GM12878 (cell line): ENCODE data around the gene PGM3. TPM values are rescaled to one million over a fixed set of nuclear protein-coding genes. Genes with fewer than 3 reads are reported as not detected.

Experiments used
- ATAC-seq: fragments of 200-7000 bp; cut with Tn5 transposase; 3 replicates; pipeline ENCODE4 v1.9.1; 2020; ENCODE audit warnings: mild to moderate bottlenecking, moderate library complexity
- BruUV-seq: library from RNA; stranded (reverse); fragments of 400-500 nt; replicated peaks from 2 replicates; lab custom pipeline; 2021; lab: Mats Ljungman, UMichigan
- CTCF ChIA-PET: fragments of 300-600 bp; sonication (Branson Sonifier 250); formaldehyde crosslinking; extraction: SDS; loops from one replicate; lab custom pipeline; 2021; ENCODE audit warnings: inconsistent platforms; lab: Yijun Ruan, JAX
- POLR2A ChIA-PET: fragments of 350-600 bp; formaldehyde crosslinking; extraction: SDS; loops from one replicate; lab custom pipeline; 2021; ENCODE audit warnings: inconsistent platforms; lab: Charles Lee
- RAD21 ChIA-PET: fragments of 300-600 bp; sonication (Branson Sonifier 250); formaldehyde crosslinking; loops from one replicate; lab custom pipeline; 2023; ENCODE audit warnings: antibody characterized with exemption; ENCODE audit not compliant: unreplicated experiment; lab: Charles Lee
- SMC1A ChIA-PET: fragments of 300-600 bp; sonication (Branson Sonifier 250); formaldehyde crosslinking; loops from one replicate; lab custom pipeline; 2023; ENCODE audit not compliant: unreplicated experiment, uncharacterized antibody; lab: Charles Lee
- DNase-seq: peaks from one replicate; pipeline ENCODE4 v3.0.0-alpha.2; 2011; ENCODE audit warnings: low read depth, low spot score
- FAIRE-seq: peaks from 3 replicates; lab custom pipeline; 2011; peaks lifted over from hg19 to GRCh38; lab: Jason Lieb, UNC
- H2AFZ ChIP-seq: 2 replicates; pipeline ENCODE4 v1.6.0; 2011; ENCODE audit warnings: low read depth, low read length, control low read depth; ENCODE audit not compliant: control insufficient read depth
- H3K27ac ChIP-seq: 2 replicates; pipeline ENCODE4 v1.5.1; 2011; ENCODE audit warnings: control low read depth; ENCODE audit not compliant: control insufficient read depth, insufficient read depth
- H3K27me3 ChIP-seq, 2 experiments: replicated peaks in 1 of 2; 2 replicates each; pipeline versions ENCODE4 v1.6.0 to v1.6.1; 2011; ENCODE audit warnings: low read length in 1 of 2; ENCODE audit not compliant: control insufficient read depth in 2 of 2, insufficient read depth in 2 of 2
- H3K36me3 ChIP-seq, 2 experiments: 2 replicates each; pipeline ENCODE4 v1.5.1; 2011; ENCODE audit warnings: low read length in 1 of 2; ENCODE audit not compliant: control insufficient read depth in 2 of 2, insufficient read depth in 2 of 2
- H3K4me1 ChIP-seq: 2 replicates; pipeline ENCODE4 v1.6.1; 2011; ENCODE audit warnings: mild to moderate bottlenecking, low read length, moderate library complexity, mixed read lengths; ENCODE audit not compliant: control insufficient read depth, insufficient read depth
- H3K4me2 ChIP-seq: 2 replicates; pipeline ENCODE4 v1.6.0; 2011; ENCODE audit warnings: control low read depth; ENCODE audit not compliant: control insufficient read depth, insufficient read depth
- H3K4me3 ChIP-seq: fragments of 200-600 bp; sonication (generic); 2 replicates; pipeline ENCODE4 v1.5.1; 2016
- H3K79me2 ChIP-seq: 2 replicates; pipeline ENCODE4 v1.6.0; 2011; ENCODE audit warnings: low read length; ENCODE audit not compliant: control insufficient read depth, insufficient read depth
- H3K9ac ChIP-seq: 2 replicates; pipeline ENCODE4 v1.8.0; 2011; ENCODE audit warnings: low read length, control low read depth, mixed read lengths; ENCODE audit not compliant: control insufficient read depth, insufficient read depth
- H3K9me3 ChIP-seq: replicated peaks from 3 replicates; pipeline ENCODE4 v1.5.1; 2011; ENCODE audit warnings: mild to moderate bottlenecking, low read length; ENCODE audit not compliant: control insufficient read depth, insufficient read depth
- H4K20me1 ChIP-seq: 2 replicates; pipeline ENCODE4 v1.6.0; 2011; ENCODE audit not compliant: control insufficient read depth, insufficient read depth
- CHD4 ChIP-seq: fragments of 200-600 bp; sonication (generic); IDR thresholded peaks from 2 replicates; pipeline ENCODE4 v1.6.1; 2016; ENCODE audit warnings: mild to moderate bottlenecking
- DPF2 ChIP-seq: fragments of 450-650 bp; IDR thresholded peaks from 2 replicates; pipeline ENCODE4 v1.6.1; 2017; ENCODE audit warnings: mild to moderate bottlenecking
- KLF5 ChIP-seq: fragments of 450-650 bp; IDR thresholded peaks from 2 replicates; pipeline ENCODE4 v1.6.1; 2014; ENCODE audit warnings: mild to moderate bottlenecking; ENCODE audit not compliant: partially characterized antibody
- MYB ChIP-seq: fragments of 150-350 bp; IDR thresholded peaks from 2 replicates; pipeline ENCODE4 v1.6.1; 2014; ENCODE audit warnings: mild to moderate bottlenecking, low read depth, low read length, borderline replicate concordance
- NFXL1 ChIP-seq: fragments of 450-650 bp; IDR thresholded peaks from 2 replicates; pipeline ENCODE4 v1.6.1; 2017; ENCODE audit warnings: antibody characterized with exemption, mild to moderate bottlenecking, borderline replicate concordance
- PAX5 ChIP-seq: IDR thresholded peaks from 2 replicates; pipeline ENCODE4 v1.6.1; 2011; ENCODE audit warnings: low read depth, low read length, borderline replicate concordance
- PKNOX1 ChIP-seq: fragments of 450-650 bp; IDR thresholded peaks from 2 replicates; pipeline ENCODE4 v1.6.1; 2016; ENCODE audit warnings: mild to moderate bottlenecking
- STAT1 ChIP-seq: fragments of 450-650 bp; conservative IDR thresholded peaks from 2 replicates; pipeline ENCODE4 v1.6.1; 2014; ENCODE audit warnings: antibody characterized with exemption, mild to moderate bottlenecking
- TBL1XR1 ChIP-seq: IDR thresholded peaks from 2 replicates; pipeline ENCODE4 v1.6.1; 2012; ENCODE audit warnings: low read depth, low read length, improper control_type of control experiment
- ZNF207 ChIP-seq: fragments of 450-650 bp; IDR thresholded peaks from 2 replicates; pipeline ENCODE4 v1.6.1; 2014; ENCODE audit warnings: antibody characterized with exemption, mild to moderate bottlenecking, borderline replicate concordance
- ZNF24 ChIP-seq: fragments of 450-650 bp; IDR thresholded peaks from 2 replicates; pipeline ENCODE4 v1.6.1; 2017; ENCODE audit warnings: antibody characterized with exemption, mild to moderate bottlenecking
- WGBS: methylation state at CpG from one replicate; pipeline ENCODE4 v1.1.6; 2016; ENCODE audit warnings: low lambda C conversion rate; ENCODE audit not compliant: insufficient replicate concordance, insufficient coverage; ENCODE audit errors: missing lambda C conversion rate; 5-methylcytosine and 5-hydroxymethylcytosine counted together
- in situ Hi-C: fragments of 300-500 bp; cut with MboI; formaldehyde crosslinking; loops from 9 replicates; pipeline ENCODE4 v1.14.3; 2018; ENCODE audit warnings: mixed read lengths
- intact Hi-C: fragments of 100-400 bp; cut with micrococcal nuclease; formaldehyde crosslinking; loops from one replicate; pipeline ENCODE4 v1.14.2; 2022; ENCODE audit not compliant: unreplicated experiment
- polyA plus RNA-seq, 11 experiments: library from polyadenylated mRNA; depleted of rRNA in 4 of 11; unstranded in 6 of 11; stranded (reverse) in 5 of 11; fragments of >200 nt; fragmentation: Nextera tagmentation in 4 of 11; fragmentation: Illumina TruSeq in 1 of 11; extraction: Ambion mirVana in 4 of 11; extraction: Trizol in 1 of 11; gene quantifications; 1 replicate in 1 of 11; 2 replicates in 10 of 11; pipeline versions ENCODE4 v1.2.1 to v1.2.3, GENCODE V29; 2011 to 2016; ENCODE audit warnings: inconsistent platforms in 2 of 11, missing spikeins in 2 of 11, low read depth in 1 of 11
- total RNA-seq, 4 experiments: library from RNA; depleted of rRNA in 3 of 4; stranded (reverse); fragments of >200 nt in 3 of 4; fragmentation: Illumina TruSeq in 1 of 4; extraction: Trizol in 1 of 4; gene quantifications; 2 replicates each; pipeline versions ENCODE4 v1.2.1 to v1.2.3, GENCODE V29; 2013 to 2021
- TF ChIP-seq, protein P1 (sequence below): IDR thresholded peaks from 2 replicates; pipeline ENCODE4 v1.6.1; 2012; ENCODE audit warnings: low read length, inconsistent platforms

The PGM3 gene
- total and polyA plus RNA-seq, 10 of the 15 experiments (the other 5 are each of a cell fraction or from before 2014, with no cell fraction given), result 13.0 to 36.0 (median 24.6) TPM

- 98% methylated on average over 2 of the region's 2 CpGs for WGBS
- Histone ChIP-seq H3K9ac (no peak overlapping the region), H3K27me3 (no peaks in the 10 kb centered on the region), H3K4me1 (no peaks in the 10 kb centered on the region), H2AFZ (no peak overlapping the region), H3K27ac (no peak overlapping the region), H4K20me1 (no peaks in the 10 kb centered on the region), H3K9me3 (no peaks in the 10 kb centered on the region), H3K4me3 (no peak overlapping the region), H3K4me2 (no peak overlapping the region), H3K36me3 (peaks cover 0 to 5% of the 10 kb centered on the region in 2 experiments; a peak in 3 of 4 replicates), H3K79me2 (no peaks in the 10 kb centered on the region)
- FAIRE-seq, result no peak
- in situ Hi-C loops (no loop called here), intact Hi-C loops (no loop called here)
- ChIA-PET SMC1A (no interaction called here), RAD21 (no interaction called here), POLR2A (no interaction called here), CTCF (interaction anchor here (0.7 kb wide), 1 partner anchor 161 kb away, joined by 3 read pairs; no protein-coding TSS in a partner anchor)
- BruUV-seq, result no TSS peak
- no peak for ATAC-seq
- DNase-seq, result no peak
- no peak for TF ChIP-seq ZNF207
- TF ChIP-seq MYB, result no peak
- TF ChIP-seq PAX5, result no peak
- no peak for TF ChIP-seq CHD4
Observed at GRCh38 chr6:83151114-83151513, 42.0 kb downstream of the PGM3 start.

- H3K27ac ChIP-seq, result no peak overlapping the region
- intact Hi-C loops, result no loop called here
- CTCF ChIA-PET, result interaction anchor here (1.6 kb wide), 1 partner anchor 69 kb away, joined by 6 read pairs; no protein-coding TSS in a partner anchor
- H2AFZ ChIP-seq, result no peak overlapping the region
- H3K79me2 ChIP-seq, result no peaks in the 10 kb centered on the region
- BruUV-seq, result no TSS peak
- H3K4me3 ChIP-seq, result no peak overlapping the region
- no peaks in the 10 kb centered on the region for H4K20me1 ChIP-seq
- in situ Hi-C loops, result no loop called here
- WGBS, result 96% methylated on average over 3 of the region's 3 CpGs
- no peak for FAIRE-seq
- no peak overlapping the region for H3K9ac ChIP-seq
- no peak for TF ChIP-seq TBL1XR1
- TF ChIP-seq PKNOX1, result no peak
- TF ChIP-seq, protein P1, sequence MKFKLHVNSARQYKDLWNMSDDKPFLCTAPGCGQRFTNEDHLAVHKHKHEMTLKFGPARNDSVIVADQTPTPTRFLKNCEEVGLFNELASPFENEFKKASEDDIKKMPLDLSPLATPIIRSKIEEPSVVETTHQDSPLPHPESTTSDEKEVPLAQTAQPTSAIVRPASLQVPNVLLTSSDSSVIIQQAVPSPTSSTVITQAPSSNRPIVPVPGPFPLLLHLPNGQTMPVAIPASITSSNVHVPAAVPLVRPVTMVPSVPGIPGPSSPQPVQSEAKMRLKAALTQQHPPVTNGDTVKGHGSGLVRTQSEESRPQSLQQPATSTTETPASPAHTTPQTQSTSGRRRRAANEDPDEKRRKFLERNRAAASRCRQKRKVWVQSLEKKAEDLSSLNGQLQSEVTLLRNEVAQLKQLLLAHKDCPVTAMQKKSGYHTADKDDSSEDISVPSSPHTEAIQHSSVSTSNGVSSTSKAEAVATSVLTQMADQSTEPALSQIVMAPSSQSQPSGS, result no peak
- TF ChIP-seq KLF5, result no peak
- no peak for TF ChIP-seq ZNF24
- TF ChIP-seq ZNF207, result no peak
- TF ChIP-seq CHD4, result no peak
- no peak for TF ChIP-seq STAT1
- TF ChIP-seq DPF2, result no peak
- no peak for TF ChIP-seq NFXL1
- TF ChIP-seq, all 136 proteins: peak for 0
- POLR2A ChIA-PET, result no interaction called here
- ATAC-seq (no peak), DNase-seq (no peak)
- RAD21 ChIA-PET, result no interaction called here
- no peak overlapping the region for H3K4me2 ChIP-seq
- H3K4me1 ChIP-seq, result no peaks in the 10 kb centered on the region
- H3K36me3 ChIP-seq, result peaks cover 0 to 2% of the 10 kb centered on the region in 2 experiments; a peak in 1 of 4 replicates
- SMC1A ChIA-PET, result interaction anchor here (4.1 kb wide), 1 partner anchor 71 kb away, joined by 17 read pairs; the partner anchor contains the start of gene DOP1A
- H3K27me3 ChIP-seq, result no peaks in the 10 kb centered on the region
- H3K9me3 ChIP-seq, result no peaks in the 10 kb centered on the region
Observed at GRCh38 chr6:83138758-83139157, 54.3 kb downstream of the PGM3 start.
